Ovary (tissue), 3 donors: Measurements from ENCODE around the gene LDLRAD4.

Experiments used
- CTCF ChIP-seq, 3 donors: fragments of 450-650 bp in 2 of 3; fragments of 200-600 bp in 1 of 3; IDR thresholded peaks; one replicate each; pipeline versions ENCODE4 v1.5.1 to v1.8.0; 2016 to 2022; ENCODE audit warnings: antibody characterized with exemption in 3 of 3, mild to moderate bottlenecking in 1 of 3
- POLR2A ChIP-seq: fragments of 450-650 bp; IDR thresholded peaks from one replicate; pipeline ENCODE4 v1.6.1; 2017; ENCODE audit warnings: antibody characterized with exemption, mild to moderate bottlenecking, moderate library complexity
- donor health status: DM: no; HTN: no; CAD: no.

DNA sequence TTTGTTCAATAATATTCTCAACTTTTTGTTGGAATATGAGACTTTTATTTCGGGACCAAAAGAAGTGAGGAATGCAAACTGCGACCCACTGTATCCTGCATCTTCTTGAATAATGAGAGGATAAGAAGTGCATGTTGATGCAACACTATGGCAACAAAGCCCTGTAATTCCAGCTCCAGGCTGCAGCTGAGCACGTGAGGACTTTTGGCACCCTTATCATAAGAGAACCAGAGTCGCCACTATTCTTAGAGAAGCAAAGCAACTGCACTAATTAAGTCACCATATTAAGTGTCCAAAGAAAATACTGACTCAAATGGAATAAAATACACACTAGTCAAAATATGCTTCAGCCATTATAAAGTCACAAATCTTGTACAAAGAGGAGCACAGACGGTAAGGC lies 441.9 kb downstream of the LDLRAD4 start:
- TF ChIP-seq CTCF (IDR thresholded peaks at IDR 0.05) (no peak), POLR2A (no peak)
